ENCODE results near the gene ITGA2B. TPM values are rescaled to one million over a fixed set of nuclear protein-coding genes. Genes with fewer than 3 reads are reported as not detected.

ITGA2B gene
- total and polyA plus RNA-seq, 2 donors (not counting 1 experiment from before 2014, with no cell fraction given): 0.10 to 0.66 TPM

DNA sequence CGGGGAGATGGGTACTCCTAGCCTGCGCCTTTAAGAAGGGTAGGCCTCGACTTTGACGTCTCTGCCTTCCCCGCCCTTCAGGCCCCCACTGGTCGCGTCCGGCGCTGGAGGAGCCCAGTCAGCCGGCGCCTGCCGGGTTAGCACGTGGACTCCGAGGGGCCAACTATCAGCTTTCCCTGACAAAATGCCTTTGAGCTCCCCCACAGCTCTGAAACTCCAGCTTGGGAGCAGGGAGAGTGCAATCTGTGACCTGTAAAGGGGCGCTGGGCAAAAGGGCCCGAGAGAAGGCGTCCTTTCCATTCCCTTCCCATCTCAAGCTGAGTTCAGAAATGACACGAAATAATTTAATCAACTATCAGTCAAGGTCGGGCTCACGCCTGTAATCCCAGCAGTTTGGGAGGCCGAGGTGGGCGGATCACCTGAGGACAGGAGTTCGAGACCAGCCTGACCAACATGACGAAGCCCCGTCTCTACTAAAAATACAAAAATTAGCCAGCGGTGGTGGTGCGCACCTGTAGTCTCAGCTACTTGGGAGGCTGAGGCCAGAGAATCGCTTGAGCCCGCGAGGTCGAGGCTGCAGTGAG lies 62.5 kb downstream of the ITGA2B start:
- TF ChIP-seq EZH2 (IDR thresholded peaks at IDR 0.05; ENCODE audit: low read length, missing control alignments): no peak
- TF ChIP-seq, protein P1, sequence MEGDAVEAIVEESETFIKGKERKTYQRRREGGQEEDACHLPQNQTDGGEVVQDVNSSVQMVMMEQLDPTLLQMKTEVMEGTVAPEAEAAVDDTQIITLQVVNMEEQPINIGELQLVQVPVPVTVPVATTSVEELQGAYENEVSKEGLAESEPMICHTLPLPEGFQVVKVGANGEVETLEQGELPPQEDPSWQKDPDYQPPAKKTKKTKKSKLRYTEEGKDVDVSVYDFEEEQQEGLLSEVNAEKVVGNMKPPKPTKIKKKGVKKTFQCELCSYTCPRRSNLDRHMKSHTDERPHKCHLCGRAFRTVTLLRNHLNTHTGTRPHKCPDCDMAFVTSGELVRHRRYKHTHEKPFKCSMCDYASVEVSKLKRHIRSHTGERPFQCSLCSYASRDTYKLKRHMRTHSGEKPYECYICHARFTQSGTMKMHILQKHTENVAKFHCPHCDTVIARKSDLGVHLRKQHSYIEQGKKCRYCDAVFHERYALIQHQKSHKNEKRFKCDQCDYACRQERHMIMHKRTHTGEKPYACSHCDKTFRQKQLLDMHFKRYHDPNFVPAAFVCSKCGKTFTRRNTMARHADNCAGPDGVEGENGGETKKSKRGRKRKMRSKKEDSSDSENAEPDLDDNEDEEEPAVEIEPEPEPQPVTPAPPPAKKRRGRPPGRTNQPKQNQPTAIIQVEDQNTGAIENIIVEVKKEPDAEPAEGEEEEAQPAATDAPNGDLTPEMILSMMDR (conservative IDR thresholded peaks at IDR 0.05 in 1 of 2, IDR thresholded peaks at IDR 0.05 in 1 of 2; ENCODE audit: low read depth in 1 of 2, low read length in 2 of 2): no peak
- Histone ChIP-seq H3K36me3 (ENCODE audit: control insufficient read depth, insufficient read depth, low read length) (no peaks in the 10 kb centered on the region), H4K20me1 (ENCODE audit: control insufficient read depth, extremely low read depth, insufficient read depth, low read length) (no peaks in the 10 kb centered on the region), H3K27ac (ENCODE audit: insufficient read depth, low read length) (peak overlapping the region; percentile 23), H3K4me3 (replicated peaks in 1 of 4; ENCODE audit: control extremely low read depth in 1 of 4, insufficient read depth in 1 of 4, low read depth in 3 of 4, low read length in 4 of 4) (no peak overlapping the region), H2AFZ (ENCODE audit: low read length) (no peak overlapping the region), H3K27me3 (ENCODE audit: control insufficient read depth, insufficient read depth, low read length) (no peaks in the 10 kb centered on the region), H3K4me2 (ENCODE audit: extremely low read depth, insufficient read depth, low read length) (peak overlapping the region; percentile 44), H3K9me3 (ENCODE audit: control insufficient read depth, insufficient read depth, low read depth, low read length) (no peaks in the 10 kb centered on the region), H3K9ac (ENCODE audit: insufficient read depth, low read length) (no peak overlapping the region), H3K4me1 (ENCODE audit: control insufficient read depth, extremely low read depth, insufficient read depth, low read length) (peaks cover 2% of the 10 kb centered on the region), H3K79me2 (ENCODE audit: control insufficient read depth, insufficient read depth, low read length) (peaks cover 6% of the 10 kb centered on the region)
- peak; percentile 97 to 98 for DNase-seq (ENCODE audit: low read depth in 2 of 2)

DNA sequence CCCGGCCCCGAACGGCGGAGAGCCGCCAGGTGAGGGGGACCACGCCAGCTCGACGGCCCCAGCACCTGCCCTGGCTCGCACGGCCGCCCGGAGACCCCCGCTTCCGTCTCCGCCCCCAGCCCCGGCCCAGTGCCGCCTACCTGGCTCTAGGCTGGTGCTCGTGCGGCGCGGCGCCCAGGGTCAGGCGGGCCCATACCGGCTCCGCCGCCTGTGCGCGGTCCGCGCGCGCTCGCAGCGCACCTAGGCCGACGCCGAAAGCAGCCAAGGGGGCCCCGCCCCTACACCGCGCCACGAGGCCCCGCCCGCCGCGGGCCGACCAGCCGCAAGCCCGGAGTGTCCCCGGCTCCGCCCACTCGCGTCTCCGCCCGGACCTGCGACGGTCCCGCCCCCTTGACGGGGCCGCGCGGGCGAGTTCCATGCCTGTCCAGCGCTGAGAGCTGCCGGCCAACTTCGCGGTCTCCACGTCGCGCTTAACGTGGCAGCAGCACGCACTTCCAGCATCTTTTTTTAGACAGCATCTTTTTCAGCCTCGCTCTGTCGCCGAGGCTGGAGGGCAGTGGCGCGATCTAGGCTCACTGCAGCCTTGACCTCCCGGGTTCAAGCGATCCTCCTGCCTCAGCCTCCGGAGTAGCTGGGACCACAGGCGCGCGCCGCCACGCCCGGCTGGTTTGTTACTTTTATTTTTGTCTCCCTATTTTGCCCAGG lies 64.7 kb downstream of the ITGA2B start, which contains the start of gene SLC25A39:
SLC25A39 (minus strand) TSS at position 253 of the 705 bp plus-strand sequence. CDS start 1,261 bp downstream, outside the sequence.
- Histone ChIP-seq H4K20me1 (ENCODE audit: control insufficient read depth, extremely low read depth, insufficient read depth, low read length) (no peaks in the 10 kb centered on the region), H3K79me2 (ENCODE audit: control insufficient read depth, insufficient read depth, low read length) (peaks cover 6% of the 10 kb centered on the region), H3K4me2 (ENCODE audit: extremely low read depth, insufficient read depth, low read length) (peak within 1 kb of the TSS; percentile 98), H3K36me3 (ENCODE audit: control insufficient read depth, insufficient read depth, low read length) (peaks cover 7% of the 10 kb centered on the region), H3K27ac (ENCODE audit: insufficient read depth, low read length) (peak within 1 kb of the TSS; percentile 80), H3K9ac (ENCODE audit: insufficient read depth, low read length) (peak within 1 kb of the TSS; percentile 73), H3K4me3 (replicated peaks in 1 of 4; ENCODE audit: control extremely low read depth in 1 of 4, insufficient read depth in 1 of 4, low read depth in 3 of 4, low read length in 4 of 4) (peak within 1 kb of the TSS; percentile 70 to 82 (median 79)), H3K4me1 (ENCODE audit: control insufficient read depth, extremely low read depth, insufficient read depth, low read length) (peaks cover 2% of the 10 kb centered on the region), H3K27me3 (ENCODE audit: control insufficient read depth, insufficient read depth, low read length) (no peaks in the 10 kb centered on the region), H3K9me3 (ENCODE audit: control insufficient read depth, insufficient read depth, low read depth, low read length) (no peaks in the 10 kb centered on the region), H2AFZ (ENCODE audit: low read length) (peak within 1 kb of the TSS; percentile 81)
- DNase-seq (ENCODE audit: low read depth in 2 of 2): peak; percentile 92 to 93
- TF ChIP-seq, protein P1 (conservative IDR thresholded peaks at IDR 0.05 in 1 of 2, IDR thresholded peaks at IDR 0.05 in 1 of 2; ENCODE audit: low read depth in 1 of 2, low read length in 2 of 2): no peak
- no peak for TF ChIP-seq EZH2 (IDR thresholded peaks at IDR 0.05; ENCODE audit: low read length, missing control alignments)

DNA sequence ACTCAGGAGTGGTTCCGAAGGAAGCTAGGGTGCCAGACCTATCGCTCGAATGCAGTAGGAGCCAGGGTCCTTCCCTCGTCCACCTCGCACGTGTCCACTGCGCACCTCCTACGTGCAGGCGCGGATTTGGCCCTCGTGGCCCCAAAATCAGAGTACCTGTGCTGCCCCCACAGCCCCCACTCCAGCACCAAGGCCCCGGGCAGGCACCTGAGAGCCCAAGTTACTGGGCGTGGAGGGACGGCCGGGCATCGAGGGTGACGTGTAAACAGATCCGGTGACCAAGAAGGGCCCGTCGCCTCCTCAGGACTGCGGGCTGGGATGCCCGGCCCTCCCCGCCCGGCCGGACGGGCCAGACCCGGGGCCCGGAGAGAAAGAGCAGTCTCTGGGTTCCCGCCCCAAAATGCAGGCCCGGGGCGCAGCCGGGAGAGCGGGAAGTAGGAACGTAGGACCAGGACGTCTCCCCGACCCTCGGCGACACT lies 65.3 kb downstream of the ITGA2B start:
- TF ChIP-seq, protein P1 (conservative IDR thresholded peaks at IDR 0.05 in 1 of 2, IDR thresholded peaks at IDR 0.05 in 1 of 2; ENCODE audit: low read depth in 1 of 2, low read length in 2 of 2): no peak
- TF ChIP-seq EZH2 (IDR thresholded peaks at IDR 0.05; ENCODE audit: low read length, missing control alignments): no peak
- Histone ChIP-seq H3K36me3 (ENCODE audit: control insufficient read depth, insufficient read depth, low read length) (peaks cover 7% of the 10 kb centered on the region), H3K9ac (ENCODE audit: insufficient read depth, low read length) (peak overlapping the region; percentile 73), H4K20me1 (ENCODE audit: control insufficient read depth, extremely low read depth, insufficient read depth, low read length) (no peaks in the 10 kb centered on the region), H3K4me2 (ENCODE audit: extremely low read depth, insufficient read depth, low read length) (peak overlapping the region; percentile 98), H3K27ac (ENCODE audit: insufficient read depth, low read length) (peak overlapping the region; percentile 71), H3K27me3 (ENCODE audit: control insufficient read depth, insufficient read depth, low read length) (no peaks in the 10 kb centered on the region), H3K4me3 (replicated peaks in 1 of 4; ENCODE audit: control extremely low read depth in 1 of 4, insufficient read depth in 1 of 4, low read depth in 3 of 4, low read length in 4 of 4) (peak overlapping the region; percentile 70 to 82 (median 79)), H3K9me3 (ENCODE audit: control insufficient read depth, insufficient read depth, low read depth, low read length) (no peaks in the 10 kb centered on the region), H3K4me1 (ENCODE audit: control insufficient read depth, extremely low read depth, insufficient read depth, low read length) (peaks cover 2% of the 10 kb centered on the region), H3K79me2 (ENCODE audit: control insufficient read depth, insufficient read depth, low read length) (peaks cover 6% of the 10 kb centered on the region), H2AFZ (ENCODE audit: low read length) (peak overlapping the region; percentile 55)
- DNase-seq (ENCODE audit: low read depth in 2 of 2): peak in 1 of 2 donors; percentile 4
